Endometrial microvascular endothelial cells (primary cell): Measurements from ENCODE around the gene CAMTA1. TPM values are rescaled to one million over a fixed set of nuclear protein-coding genes. Genes with fewer than 3 reads are reported as not detected.

Experiments
- in situ Hi-C: cut with HindIII; loops from 2 replicates; pipeline ENCODE4 v1.10.0; 2017; ENCODE audit warnings: low sequenced_read_pairs, low pct_unique_long_range_greater_than_20kb; ENCODE audit errors: inconsistent ontology term
- total RNA-seq: library from RNA; depleted of rRNA; stranded (reverse); fragments of >200 nt; gene quantifications from one replicate; pipeline ENCODE4 v1.2.3, GENCODE V29; 2015; ENCODE audit errors: inconsistent ontology term

CAMTA1 gene
- total RNA-seq, 1 donor from 2014 or later: 89.0 TPM

DNA sequence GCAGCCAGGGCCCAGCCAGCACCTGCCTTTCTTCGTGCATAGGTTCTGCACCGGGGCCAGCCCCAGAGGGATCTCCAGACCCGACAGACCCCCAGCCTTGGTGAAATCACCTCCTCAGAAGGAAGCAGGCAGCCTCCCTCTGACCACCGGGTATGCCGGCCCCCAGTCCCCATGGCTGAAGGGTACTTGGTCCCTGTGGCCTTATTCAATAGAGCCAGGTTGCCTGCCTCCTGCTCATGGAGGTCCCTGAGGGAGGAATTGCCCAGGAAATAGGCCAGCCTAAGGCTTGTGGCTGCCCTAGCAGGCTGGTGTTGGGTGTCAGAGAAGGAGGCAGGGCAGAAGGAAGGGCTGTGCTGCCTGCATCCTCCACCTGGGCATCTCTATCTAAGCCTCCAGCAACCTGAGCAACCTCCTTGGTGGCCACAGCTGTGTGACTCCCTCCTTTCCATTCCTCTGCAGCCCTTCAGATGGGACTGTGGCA, 647.7 kb downstream of the CAMTA1 start:
- in situ Hi-C loops: no loop called here

DNA sequence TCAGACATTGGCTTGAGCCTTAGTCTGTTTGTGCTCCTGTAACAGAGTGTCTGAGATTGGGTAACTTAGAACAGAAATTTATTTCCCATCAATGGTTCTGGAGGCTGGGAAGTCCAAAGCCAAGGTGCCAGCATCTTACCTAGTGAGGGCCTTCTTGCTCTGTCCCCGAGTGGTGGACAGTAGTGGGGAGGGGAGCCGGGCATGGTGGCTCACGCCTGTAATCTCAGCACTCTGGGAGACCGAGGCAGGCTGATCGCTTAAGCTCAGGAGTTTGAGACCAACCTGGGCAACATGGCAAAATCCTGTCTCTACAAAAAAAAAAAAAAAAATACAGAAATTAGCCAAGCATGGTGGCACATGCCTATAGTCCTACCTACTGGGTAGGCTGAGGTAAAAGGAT, 649.3 kb downstream of the CAMTA1 start:
- in situ Hi-C loops: no loop called here

DNA sequence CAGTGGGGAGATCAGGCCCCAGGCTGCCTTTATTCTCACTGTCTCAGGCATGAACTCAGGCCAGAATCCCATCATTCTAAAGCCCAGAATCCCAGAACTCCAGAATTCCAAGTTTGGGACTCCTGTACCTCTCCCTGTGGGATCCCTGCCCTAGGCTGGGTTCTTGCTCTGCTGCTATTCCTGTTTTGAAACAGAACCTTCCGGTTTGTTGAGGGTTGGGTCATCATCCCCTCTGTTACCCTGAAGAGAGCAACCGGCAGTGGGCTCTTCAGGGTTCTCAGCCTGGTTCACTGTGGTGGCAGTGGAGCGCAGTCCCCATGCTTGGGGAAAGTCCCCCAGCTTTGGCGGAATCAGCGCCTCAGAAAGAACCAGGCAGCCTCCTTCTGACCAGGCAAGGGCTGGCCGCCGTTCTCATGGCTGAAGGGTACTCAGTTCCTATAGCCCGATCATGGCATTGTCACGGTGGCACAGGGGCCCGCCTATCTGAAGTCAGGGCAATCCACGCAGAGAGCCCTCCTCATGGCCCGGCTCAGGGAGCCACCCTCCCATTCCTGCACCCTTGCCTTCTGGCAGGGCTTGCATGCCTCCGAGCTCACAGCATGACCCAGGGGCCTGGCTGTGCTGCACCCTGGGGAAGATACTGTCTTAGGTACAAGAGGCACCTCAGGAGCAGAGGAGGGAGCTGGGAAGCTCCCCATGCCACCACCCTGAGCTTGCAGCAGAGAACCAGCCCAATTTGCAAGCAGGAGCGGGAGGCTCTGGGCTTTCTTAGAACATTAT, 650.2 kb downstream of the CAMTA1 start:
- in situ Hi-C loops: no loop called here

DNA sequence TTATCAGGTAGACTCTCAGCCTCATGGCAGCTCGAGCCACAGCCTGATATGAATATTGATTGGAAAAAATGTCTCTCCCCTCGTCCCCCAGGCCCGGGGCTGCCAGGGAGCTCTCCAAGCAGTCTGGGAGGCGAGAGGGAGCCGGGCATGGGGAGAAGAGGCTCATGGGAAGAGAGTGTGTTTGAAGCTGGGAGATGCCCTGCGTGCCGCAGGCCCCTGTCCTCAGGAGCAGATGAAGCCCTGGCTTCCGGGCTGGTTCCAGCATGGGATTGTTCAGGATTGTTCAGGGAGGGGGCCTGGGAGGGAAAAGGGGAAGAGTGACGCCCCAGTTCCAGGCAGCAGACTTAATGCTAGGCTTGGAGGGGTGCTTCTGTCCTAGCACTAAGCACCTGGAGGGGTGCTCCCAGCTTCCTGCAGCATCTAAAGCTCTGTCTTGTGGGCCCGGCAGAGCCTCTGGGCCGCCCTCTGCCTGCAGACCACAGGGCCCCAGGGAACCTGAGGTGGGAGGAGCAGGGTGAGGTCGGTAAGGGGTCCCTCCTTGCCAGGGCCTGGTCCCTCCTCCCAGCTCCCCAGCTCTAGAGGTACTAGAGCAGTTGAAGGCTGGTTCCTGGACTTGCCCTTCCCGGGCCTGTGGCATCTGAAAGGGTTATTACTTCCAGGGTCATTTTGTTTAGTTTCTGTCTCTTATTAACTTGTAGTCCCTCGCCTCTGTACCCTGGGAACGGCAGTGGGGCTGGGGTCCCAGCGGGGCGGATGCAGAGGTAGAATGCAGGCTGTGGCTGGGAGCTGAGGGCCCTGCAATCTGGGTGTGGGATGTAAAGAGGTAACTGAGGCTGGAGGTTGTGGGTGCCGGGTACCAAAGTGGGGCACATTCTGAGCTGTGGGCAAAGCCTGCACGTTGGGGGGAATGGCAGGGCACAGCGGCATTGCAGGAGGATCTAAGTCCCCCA, 651.1 kb downstream of the CAMTA1 start:
- in situ Hi-C loops: no loop called here

DNA sequence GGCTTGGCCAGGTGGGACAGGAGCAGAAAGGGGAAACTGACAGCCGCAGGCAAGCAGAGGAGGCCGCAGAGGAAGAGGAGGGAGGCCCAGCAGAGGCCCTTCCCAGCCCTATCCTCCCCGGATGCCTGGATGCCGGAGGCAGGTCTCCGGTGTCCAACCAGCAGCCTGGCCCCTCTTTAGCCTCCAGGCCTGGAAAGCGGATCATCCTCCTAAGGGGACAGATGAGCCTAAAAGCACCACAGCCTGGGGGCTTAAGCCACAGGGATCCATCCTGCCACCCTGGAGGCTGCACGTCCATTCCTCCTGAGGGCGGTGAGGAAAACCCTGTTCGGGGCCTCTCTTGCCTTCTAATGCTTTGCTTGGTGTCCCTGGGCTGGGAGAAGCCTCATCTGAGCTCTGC, 651.8 kb downstream of the CAMTA1 start:
- in situ Hi-C loops: no loop called here

DNA sequence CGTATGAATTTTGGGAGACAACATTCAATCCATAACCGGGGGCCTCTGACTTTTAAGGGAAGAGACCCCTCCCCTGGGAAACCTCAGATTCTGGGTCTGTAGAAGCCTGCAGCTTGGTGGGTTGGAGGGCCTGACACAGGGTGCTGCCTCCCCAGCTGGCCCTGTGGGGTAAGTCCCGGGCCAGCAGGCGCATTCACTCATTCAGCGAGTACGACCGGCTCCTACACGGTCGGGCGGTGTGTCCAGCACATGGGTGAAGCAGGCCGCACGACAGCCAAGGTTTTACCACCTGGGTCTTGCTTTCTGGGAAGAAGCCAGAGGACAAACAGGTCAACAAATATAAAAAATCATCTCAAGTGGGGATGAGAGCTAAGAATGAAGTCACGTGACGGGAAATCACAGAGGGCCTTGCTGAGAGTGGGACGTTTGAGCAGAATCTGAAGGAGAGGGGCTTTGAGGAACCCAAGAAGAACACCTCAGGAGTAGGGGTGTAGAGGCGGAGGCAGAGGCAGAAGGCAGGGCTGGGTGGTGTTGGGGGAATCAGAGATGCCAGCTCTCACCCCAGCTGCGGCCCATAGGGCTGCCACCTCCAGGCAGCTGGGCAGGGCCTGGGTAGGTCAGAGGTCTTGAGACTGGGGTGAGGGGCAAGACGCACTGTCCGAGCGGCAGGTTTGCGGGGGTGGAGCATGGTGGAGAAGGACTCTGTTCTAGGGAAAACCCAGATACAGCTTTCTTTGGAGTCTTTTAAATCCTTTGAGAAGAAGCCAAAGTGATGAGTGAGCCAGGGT, 652.5 kb downstream of the CAMTA1 start:
- in situ Hi-C loops: no loop called here

DNA sequence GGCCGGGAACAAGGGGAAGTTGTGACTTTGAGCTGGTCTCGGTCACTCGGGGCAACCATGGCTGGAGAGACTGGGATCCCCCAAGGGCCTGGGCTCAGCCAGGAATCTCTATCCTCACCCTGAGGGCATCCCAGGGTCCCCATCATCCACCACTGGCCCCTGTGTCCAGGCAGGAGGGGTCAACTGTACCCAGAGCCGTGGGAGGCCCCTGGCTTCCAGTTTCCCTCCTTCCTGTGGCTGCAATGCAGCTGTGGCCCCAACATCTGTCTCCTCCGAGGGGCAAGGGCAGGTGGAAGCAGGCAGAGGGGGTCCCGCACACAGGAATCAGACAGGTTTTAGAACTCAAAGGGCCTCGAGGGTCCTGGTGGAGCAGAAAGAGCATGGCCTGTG, 653.1 kb downstream of the CAMTA1 start:
- in situ Hi-C loops: no loop called here

DNA sequence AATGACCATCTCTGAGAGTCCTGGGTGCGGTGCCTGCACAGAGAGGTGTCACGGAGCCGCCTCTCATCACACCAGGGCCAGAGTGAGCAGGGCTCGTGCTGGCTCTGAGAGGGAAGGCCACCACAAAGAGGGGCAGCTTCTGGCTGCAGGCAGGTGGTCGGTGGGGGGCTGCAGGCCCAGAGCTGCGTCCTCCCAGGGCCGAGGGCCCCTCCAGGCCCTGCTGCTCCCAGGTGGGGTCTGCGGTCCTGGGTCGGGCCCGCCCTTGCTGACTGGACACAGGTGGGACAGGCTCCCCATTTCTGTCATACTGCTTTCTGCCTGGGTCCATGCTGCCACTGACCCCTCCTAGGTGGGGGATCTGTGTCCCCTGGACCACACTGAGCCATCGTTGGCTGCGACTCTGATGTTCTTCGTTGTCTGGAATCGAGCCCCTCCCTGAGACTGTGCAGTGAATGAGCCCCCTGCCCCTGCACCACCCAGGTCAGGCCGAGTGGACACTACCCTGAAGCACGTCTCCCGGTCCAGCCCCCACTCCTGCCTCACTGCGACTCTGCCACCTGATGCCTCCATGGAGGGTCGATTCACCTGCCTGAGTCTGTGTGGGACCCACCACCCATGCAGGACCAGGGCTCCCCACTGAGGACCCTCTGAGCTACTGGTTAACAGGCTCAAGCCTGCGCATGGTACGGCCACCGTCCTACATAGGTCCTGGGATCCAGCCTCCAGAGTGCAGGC, 653.8 kb downstream of the CAMTA1 start:
- in situ Hi-C loops: no loop called here

DNA sequence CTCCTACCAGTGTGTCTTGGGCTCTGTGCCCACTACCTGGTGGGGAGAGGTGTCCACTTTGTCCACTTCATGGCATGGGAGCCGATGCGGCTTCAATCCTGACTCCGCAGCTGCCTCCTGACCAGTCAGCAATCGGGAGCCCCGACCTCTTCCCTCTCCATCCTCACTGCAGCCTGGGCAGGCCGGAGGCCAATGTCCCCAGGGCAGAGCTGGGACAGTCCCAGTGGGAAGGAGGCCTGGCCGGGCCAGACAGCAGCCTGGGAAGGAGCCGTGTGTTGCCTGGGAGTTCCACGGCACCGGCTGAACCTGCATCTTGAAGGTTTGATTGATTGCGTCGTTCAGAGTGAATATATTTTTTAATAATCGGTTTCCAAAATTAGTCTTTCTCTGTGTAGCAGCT, 654.9 kb downstream of the CAMTA1 start:
- in situ Hi-C loops: no loop called here

DNA sequence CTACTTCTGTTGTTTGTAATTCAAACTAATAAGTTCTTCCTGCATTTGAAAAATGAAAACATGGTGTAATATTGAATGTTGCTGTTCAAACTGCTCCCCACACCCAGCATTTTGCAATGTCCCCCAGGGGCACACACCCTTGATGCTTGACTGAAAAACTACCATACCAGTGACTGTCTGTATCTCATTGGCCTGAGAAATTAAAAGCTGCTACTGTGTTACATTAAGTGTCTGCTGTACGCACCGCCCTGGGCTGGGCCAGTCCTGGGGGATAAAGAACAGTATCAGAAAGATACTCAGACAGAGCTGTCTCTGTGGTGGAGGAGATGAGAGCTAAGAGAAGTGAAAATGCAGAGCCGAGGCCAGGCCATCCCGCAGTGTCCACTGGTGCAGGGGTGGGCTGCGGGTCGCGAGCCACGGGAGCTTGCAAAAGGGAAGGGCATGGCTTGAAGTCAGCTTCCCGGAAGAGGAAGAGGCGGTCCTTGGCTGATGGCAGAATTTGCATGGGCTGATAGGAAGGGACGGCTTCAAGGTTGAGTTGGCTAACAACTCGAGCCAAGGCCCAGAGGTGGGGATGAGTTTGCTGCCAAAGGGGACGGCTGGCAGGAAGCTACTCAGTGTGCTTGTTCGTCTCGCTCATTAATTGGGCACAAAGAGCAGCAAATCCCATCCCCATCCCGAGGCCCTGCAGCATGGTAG, 656.0 kb downstream of the CAMTA1 start:
- in situ Hi-C loops: no loop called here

DNA sequence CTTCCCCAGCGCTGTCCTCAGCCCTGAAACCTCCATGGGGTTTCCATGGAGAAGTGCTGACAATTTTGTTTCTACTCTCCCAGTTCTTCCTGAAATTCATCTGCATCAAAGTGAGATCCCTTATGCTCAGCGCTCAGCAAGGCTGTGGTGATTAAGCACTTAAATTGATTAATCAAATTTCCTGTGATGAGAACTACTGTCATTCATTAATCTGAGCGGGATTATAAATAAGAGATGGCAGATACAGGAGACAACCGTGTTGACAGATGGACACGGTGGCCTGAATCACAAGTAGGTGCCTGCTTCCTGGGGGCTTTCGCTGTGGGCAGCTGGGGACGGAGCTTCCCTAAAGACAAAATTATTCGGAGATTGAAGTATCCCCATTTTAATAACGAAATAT, 656.8 kb downstream of the CAMTA1 start:
- in situ Hi-C loops: no loop called here

DNA sequence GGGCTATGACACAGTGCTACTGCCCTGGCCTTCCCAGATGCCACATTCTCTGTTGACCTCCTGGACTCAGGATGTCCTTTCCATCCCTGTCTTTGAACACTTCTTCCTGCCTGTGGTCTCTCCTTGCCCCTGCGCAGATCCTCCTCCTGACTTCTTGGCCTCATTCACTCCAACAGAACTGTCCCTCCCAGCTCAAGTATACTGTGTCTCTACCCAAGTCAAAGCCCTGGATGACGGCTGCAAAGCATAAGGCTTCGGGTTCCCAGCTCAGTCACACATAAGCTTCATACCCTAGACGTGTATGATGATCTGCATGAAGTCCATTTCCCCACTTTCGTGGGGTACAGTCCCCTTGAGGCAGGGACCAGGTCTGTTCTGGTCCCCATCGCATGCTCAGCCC, 657.7 kb downstream of the CAMTA1 start:
- in situ Hi-C loops: no loop called here

DNA sequence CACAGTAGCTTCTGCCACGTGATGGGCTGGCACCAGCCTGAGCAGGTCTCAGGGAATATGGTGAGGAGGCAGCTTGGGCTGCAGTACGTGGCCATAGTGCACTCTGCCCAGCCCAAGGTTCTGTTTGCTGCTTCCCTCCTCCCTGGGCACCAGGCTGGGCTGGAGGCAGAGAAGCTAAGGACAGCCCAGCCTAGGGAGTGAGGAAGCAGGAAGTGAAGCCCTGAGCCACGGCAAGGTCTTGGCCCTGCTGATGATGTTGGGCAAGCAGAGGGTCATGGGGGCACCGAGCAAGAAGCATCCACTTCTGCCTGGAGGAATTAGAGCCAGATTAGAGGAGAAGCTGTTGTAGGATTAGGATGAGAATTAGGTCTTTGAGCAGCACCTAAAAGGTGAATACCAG, 659.1 kb downstream of the CAMTA1 start:
- in situ Hi-C loops: no loop called here

DNA sequence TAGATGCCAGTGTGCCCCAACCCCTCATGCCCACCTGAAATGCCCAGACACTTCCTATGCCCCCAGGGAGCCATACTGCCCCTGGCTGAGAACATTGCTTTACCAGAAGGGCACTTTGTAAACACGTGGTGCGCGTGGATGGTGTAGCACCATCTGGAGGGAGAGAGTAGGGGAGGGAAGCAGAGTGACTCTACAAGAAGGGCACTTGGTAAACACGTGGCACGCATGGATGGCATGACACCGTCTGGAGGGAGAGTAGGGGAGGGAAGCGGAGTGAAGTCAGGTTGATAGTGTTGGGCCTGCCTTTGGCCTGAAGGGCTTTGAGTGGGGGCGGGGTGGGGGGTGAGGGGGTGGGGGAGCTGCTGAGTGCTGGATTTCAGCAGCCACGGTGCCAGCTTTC, 661.8 kb downstream of the CAMTA1 start:
- in situ Hi-C loops: no loop called here

DNA sequence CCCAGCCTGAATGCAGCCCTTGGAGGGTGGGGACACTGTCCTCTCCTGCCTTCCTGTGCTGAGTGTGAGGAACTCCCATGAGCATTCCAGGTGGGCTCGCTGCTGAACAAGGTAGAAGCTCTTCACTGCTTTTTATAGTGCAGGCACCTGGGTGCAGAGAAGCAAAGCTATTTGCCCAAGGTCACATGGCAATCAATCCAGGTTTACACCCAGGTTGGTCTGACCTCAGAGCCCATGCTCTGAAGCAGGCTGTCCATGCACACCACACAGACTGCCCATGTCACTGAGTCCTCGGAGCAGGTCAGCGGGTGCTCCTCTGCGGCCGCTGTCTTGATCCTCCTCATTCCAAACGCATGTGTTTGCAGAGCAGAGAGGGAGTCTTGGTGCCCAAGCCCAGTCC, 662.5 kb downstream of the CAMTA1 start:
- in situ Hi-C loops: no loop called here

DNA sequence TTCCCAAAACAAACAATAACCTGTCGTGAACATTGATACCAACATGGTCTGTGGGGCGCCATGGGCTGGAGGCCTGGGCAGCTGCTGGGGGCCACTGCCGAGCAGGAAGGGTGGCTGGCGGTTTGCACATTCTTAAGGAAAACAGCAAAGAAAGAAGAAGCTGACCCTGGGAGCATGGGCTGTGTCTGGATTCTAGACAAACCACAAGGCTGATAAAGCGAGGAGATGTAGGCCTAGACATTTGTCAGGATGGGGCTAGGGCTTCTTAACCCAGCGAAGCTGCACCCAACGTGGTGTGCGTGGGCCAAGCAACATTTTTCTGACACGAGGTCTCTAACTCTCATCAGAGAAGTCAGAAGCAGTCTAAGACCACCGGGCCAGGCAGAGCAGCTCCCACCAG, 663.7 kb downstream of the CAMTA1 start:
- in situ Hi-C loops: no loop called here

DNA sequence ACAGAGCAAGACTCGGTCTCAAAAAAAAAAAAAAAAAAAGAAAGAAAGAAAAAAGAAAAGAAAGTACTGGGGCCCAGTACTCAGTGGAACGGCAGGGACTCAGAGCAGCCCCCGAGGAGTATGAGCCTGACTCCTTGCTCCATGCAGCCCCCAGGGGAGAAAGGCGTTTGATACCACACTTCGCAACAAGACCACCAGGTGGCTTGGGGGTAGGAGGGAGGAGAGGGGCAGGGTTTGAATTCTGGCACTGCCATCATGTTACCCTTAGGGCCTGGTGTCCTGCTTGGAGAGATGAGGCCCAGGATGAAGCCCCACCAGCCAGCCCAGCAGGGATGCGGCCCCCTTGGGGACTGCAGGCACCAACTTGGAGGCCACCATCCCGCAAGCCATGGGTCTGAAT, 664.5 kb downstream of the CAMTA1 start:
- in situ Hi-C loops: no loop called here

DNA sequence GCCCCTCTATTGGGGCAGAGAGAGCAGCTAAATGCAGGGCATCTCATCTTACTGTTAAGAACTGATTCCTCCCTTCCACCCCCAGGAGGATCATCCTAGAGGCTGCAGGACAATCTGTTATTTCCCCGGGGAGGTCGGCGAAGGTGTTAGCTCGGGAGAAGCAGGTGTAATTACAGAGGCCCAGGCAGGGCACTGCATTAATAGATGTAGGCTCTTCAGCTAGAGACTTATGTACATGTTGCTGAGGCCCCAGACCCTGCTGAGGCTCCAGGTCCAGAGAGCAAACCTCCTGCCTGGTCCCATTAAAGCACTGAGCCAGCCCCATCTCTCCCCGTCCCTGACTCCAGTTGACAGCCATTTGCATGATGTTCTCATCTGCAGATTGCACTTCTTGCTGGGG, 665.6 kb downstream of the CAMTA1 start:
- in situ Hi-C loops: no loop called here
